OCI-LY7 (cell line): ENCODE measurements around the gene SLC12A3. TPM values are rescaled to one million over a fixed set of nuclear protein-coding genes. Genes with fewer than 3 reads are reported as not detected.

ENCODE experiments used
- BruUV-seq: library from RNA; stranded (reverse); fragments of 400-500 nt; replicated peaks from 2 replicates; lab custom pipeline; 2021; lab: Mats Ljungman, UMichigan
- CTCF ChIA-PET: fragments of 300-600 bp; sonication (Branson Sonifier 250); formaldehyde crosslinking; loops from one replicate; lab custom pipeline; 2022; ENCODE audit warnings: antibody characterized with exemption; ENCODE audit not compliant: unreplicated experiment; lab: Charles Lee
- POLR2A ChIA-PET: fragments of 300-600 bp; sonication (Branson Sonifier 250); formaldehyde crosslinking; loops from one replicate; lab custom pipeline; 2022; ENCODE audit warnings: antibody characterized with exemption; lab: Charles Lee
- DNase-seq: peaks from one replicate; pipeline ENCODE4 v3.0.0-alpha.2; 2015; ENCODE audit warnings: low spot score
- H2AFZ ChIP-seq: fragments of 200-600 bp; sonication (generic), shearing (Covaris generic); 2 replicates; pipeline ENCODE4 v1.6.1; 2014; ENCODE audit warnings: mild to moderate bottlenecking, antibody characterized with exemption, low read length, moderate library complexity
- H3K27ac ChIP-seq: fragments of 200-600 bp; sonication (generic); 2 replicates; pipeline ENCODE4 v1.5.1; 2014; ENCODE audit warnings: mixed run types, low read depth, mild to moderate bottlenecking, moderate library complexity, low read length, inconsistent platforms; ENCODE audit not compliant: poor library complexity, severe bottlenecking
- H3K36me3 ChIP-seq: fragments of 200-600 bp; sonication (generic); 2 replicates; pipeline ENCODE4 v1.6.1; 2014; ENCODE audit warnings: mild to moderate bottlenecking, antibody characterized with exemption, low read length, moderate library complexity, mixed read lengths; ENCODE audit not compliant: insufficient read depth
- H3K4me1 ChIP-seq: fragments of 200-600 bp; sonication (generic); 2 replicates; pipeline ENCODE4 v1.5.1; 2014; ENCODE audit warnings: mild to moderate bottlenecking, low read length; ENCODE audit not compliant: insufficient read depth, poor library complexity, severe bottlenecking
- H3K4me2 ChIP-seq: fragments of 200-600 bp; sonication (generic); 2 replicates; pipeline ENCODE4 v1.6.1; 2014; ENCODE audit warnings: mild to moderate bottlenecking, low read length
- H3K4me3 ChIP-seq: fragments of 200-600 bp; sonication (generic); 2 replicates; pipeline ENCODE4 v1.5.1; 2014; ENCODE audit warnings: mild to moderate bottlenecking, low read depth, low read length; ENCODE audit not compliant: poor library complexity, severe bottlenecking
- H3K79me2 ChIP-seq: fragments of 200-600 bp; sonication (generic); 2 replicates; pipeline ENCODE4 v1.6.1; 2016; ENCODE audit warnings: low read depth, mild to moderate bottlenecking, low read length, moderate library complexity, mixed read lengths; ENCODE audit not compliant: insufficient read depth
- H3K9me2 ChIP-seq: fragments of 200-600 bp; sonication (generic); 2 replicates; pipeline ENCODE4 v1.6.1; 2016; ENCODE audit warnings: mild to moderate bottlenecking, low read length, mixed read lengths; ENCODE audit not compliant: insufficient read depth
- H3K9me3 ChIP-seq: fragments of 200-600 bp; sonication (generic); 2 replicates; pipeline ENCODE4 v1.6.1; 2014; ENCODE audit warnings: mild to moderate bottlenecking, mixed run types, low read length, mixed read lengths
- H4K20me1 ChIP-seq: fragments of 200-600 bp; sonication (generic); 2 replicates; pipeline ENCODE4 v1.6.1; 2014; ENCODE audit warnings: mild to moderate bottlenecking, antibody characterized with exemption, low read length, moderate library complexity, mixed read lengths; ENCODE audit not compliant: insufficient read depth
- EZH2phosphoT487 ChIP-seq: fragments of 200-600 bp; sonication (generic); IDR thresholded peaks from 2 replicates; pipeline ENCODE4 v1.6.1; 2018; ENCODE audit warnings: low read depth, borderline replicate concordance, mild to moderate bottlenecking, mixed run types, antibody characterized with exemption, low read length, moderate library complexity, mixed read lengths
- intact Hi-C: fragments of 100-400 bp; cut with micrococcal nuclease; formaldehyde crosslinking; loops from one replicate; pipeline ENCODE4 v1.10.0; 2022; ENCODE audit not compliant: unreplicated experiment
- total RNA-seq, 2 experiments: library from RNA; depleted of rRNA in 1 of 2; stranded (reverse); fragments of >200 nt in 1 of 2; shearing (Covaris generic) in 1 of 2; gene quantifications; 2 replicates each; pipeline ENCODE4 v1.2.3, GENCODE V29; 2014 to 2022
- TF ChIP-seq, protein P1 (sequence below): fragments of 200-600 bp; sonication (generic); conservative IDR thresholded peaks from 2 replicates; pipeline ENCODE4 v1.5.1; 2014; ENCODE audit warnings: mild to moderate bottlenecking, antibody characterized with exemption, low read length, moderate library complexity, mixed read lengths

The SLC12A3 gene
- total RNA-seq, 2 experiments from 2014 or later, result 0.25 to 0.88 TPM

DNA sequence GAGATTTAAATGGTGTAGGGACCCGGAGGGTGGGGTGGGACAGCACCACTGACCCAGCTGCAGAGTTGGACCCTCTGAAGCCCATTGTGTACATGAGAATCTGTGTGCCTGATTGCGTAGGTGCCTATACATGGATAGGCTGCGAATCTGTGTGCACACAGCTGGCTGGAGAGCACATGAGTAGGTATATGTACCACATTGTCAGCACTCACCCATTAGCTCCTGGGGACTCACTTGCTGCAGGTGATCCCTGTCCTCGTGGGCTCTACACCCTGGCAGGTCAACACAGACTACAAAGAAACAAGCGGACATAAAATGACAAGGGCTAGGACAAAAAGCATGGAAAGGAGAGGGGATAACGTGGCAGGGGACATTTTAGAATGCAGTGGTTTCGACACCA lies 85.4 kb downstream of the SLC12A3 start:
- Histone ChIP-seq H3K4me2 (peak overlapping the region; percentile 74), H3K79me2 (no peaks in the 10 kb centered on the region), H3K9me2 (no peaks in the 10 kb centered on the region), H3K4me3 (peak overlapping the region; percentile 27), H3K4me1 (peaks cover 36% of the 10 kb centered on the region), H2AFZ (peak overlapping the region; percentile 49; the same call in 1 of the 2 replicates), H3K27ac (peak overlapping the region; percentile 72), H3K9me3 (no peaks in the 10 kb centered on the region), H3K36me3 (peaks cover 30% of the 10 kb centered on the region), H4K20me1 (no peaks in the 10 kb centered on the region)
- CTCF ChIA-PET, result interaction anchor here (1.1 to 2.2 kb wide), 2 partner anchors 55 to 82 kb away, joined by 4 to 12 read pairs; no protein-coding TSS in a partner anchor
- TF ChIP-seq EZH2phosphoT487, result no peak
- TF ChIP-seq, protein P1, sequence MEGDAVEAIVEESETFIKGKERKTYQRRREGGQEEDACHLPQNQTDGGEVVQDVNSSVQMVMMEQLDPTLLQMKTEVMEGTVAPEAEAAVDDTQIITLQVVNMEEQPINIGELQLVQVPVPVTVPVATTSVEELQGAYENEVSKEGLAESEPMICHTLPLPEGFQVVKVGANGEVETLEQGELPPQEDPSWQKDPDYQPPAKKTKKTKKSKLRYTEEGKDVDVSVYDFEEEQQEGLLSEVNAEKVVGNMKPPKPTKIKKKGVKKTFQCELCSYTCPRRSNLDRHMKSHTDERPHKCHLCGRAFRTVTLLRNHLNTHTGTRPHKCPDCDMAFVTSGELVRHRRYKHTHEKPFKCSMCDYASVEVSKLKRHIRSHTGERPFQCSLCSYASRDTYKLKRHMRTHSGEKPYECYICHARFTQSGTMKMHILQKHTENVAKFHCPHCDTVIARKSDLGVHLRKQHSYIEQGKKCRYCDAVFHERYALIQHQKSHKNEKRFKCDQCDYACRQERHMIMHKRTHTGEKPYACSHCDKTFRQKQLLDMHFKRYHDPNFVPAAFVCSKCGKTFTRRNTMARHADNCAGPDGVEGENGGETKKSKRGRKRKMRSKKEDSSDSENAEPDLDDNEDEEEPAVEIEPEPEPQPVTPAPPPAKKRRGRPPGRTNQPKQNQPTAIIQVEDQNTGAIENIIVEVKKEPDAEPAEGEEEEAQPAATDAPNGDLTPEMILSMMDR, result no peak
- no peak for DNase-seq
- POLR2A ChIA-PET, result interaction anchor here (0.7 to 1.8 kb wide), 10 partner anchors 9 to 112 kb away, joined by 3 to 11 read pairs (median 3); no protein-coding TSS in a partner anchor
- intact Hi-C loops, result loop anchor here (2.0 kb wide), 1 partner anchor 38 kb away; no protein-coding TSS in a partner anchor
- no TSS peak for BruUV-seq

GRCh38 chr16:56950881-56951771 lies 86.1 kb downstream of the SLC12A3 start:
- TF ChIP-seq EZH2phosphoT487, result no peak
- TF ChIP-seq, protein P1, result peak; percentile 89
- ChIA-PET CTCF (interaction anchor here (0.7 to 2.2 kb wide), 5 partner anchors 11 to 93 kb away, joined by 3 to 12 read pairs (median 4); partner anchors contain the start of gene CETP), POLR2A (interaction anchor here (0.8 to 2.6 kb wide), 15 partner anchors 10 to 111 kb away, joined by 3 to 11 read pairs (median 5); partner anchors contain the start of gene NLRC5)
- BruUV-seq, result no TSS peak
- H3K9me3 ChIP-seq, result no peaks in the 10 kb centered on the region
- H3K4me1 ChIP-seq, result peaks cover 36% of the 10 kb centered on the region
- no peaks in the 10 kb centered on the region for H3K79me2 ChIP-seq
- peak overlapping the region; percentile 72 for H3K27ac ChIP-seq
- H3K4me3 ChIP-seq, result peak overlapping the region; percentile 27
- H2AFZ ChIP-seq, result peak overlapping the region; percentile 49; the same call in 1 of the 2 replicates
- H3K36me3 ChIP-seq, result peaks cover 24% of the 10 kb centered on the region
- DNase-seq, result peak; percentile 90
- intact Hi-C loops, result loop anchor here (1.0 to 2.0 kb wide), 3 partner anchors 38 to 158 kb away; no protein-coding TSS in a partner anchor
- no peaks in the 10 kb centered on the region for H4K20me1 ChIP-seq
- no peaks in the 10 kb centered on the region for H3K9me2 ChIP-seq
- H3K4me2 ChIP-seq, result peak overlapping the region; percentile 74
